Upper lobe of right lung (tissue), 1 donor: ENCODE measurements around the gene MIER1. TPM values are rescaled to one million over a fixed set of nuclear protein-coding genes. Genes with fewer than 3 reads are reported as not detected.

Experiments
- ATAC-seq: fragments of 200-7000 bp; cut with Tn5 transposase; one replicate; pipeline ENCODE4 v1.9.1; 2020; ENCODE audit warnings: mild to moderate bottlenecking, moderate library complexity
- DNase-seq: peaks from one replicate; pipeline ENCODE4 v3.0.0-alpha.2; 2020
- H3K27ac ChIP-seq: fragments of 200-600 bp; one replicate; pipeline ENCODE4 v1.8.0; 2022
- H3K27me3 ChIP-seq: fragments of 200-600 bp; one replicate; pipeline ENCODE4 v1.8.0; 2022; ENCODE audit warnings: mild to moderate bottlenecking
- H3K36me3 ChIP-seq: fragments of 200-600 bp; one replicate; pipeline ENCODE4 v1.8.0; 2022
- H3K4me1 ChIP-seq: fragments of 200-600 bp; one replicate; pipeline ENCODE4 v1.8.0; 2022
- H3K4me3 ChIP-seq: fragments of 200-600 bp; one replicate; pipeline ENCODE4 v1.8.0; 2022; ENCODE audit warnings: mild to moderate bottlenecking
- H3K9me3 ChIP-seq: fragments of 200-600 bp; one replicate; pipeline ENCODE4 v1.8.0; 2022
- intact Hi-C: fragments of 100-400 bp; cut with DNase I; formaldehyde crosslinking; loops from one replicate; pipeline ENCODE4 v1.11.0; 2022
- total RNA-seq: library from RNA; stranded (reverse); fragmentation: NEBNext Ultra II Directional; extraction: Animal tissue kit (Norgen Biotek cat#: 25700); gene quantifications from one replicate; pipeline ENCODE4 v1.2.1, GENCODE V29; 2021
- TF ChIP-seq, protein P1 (sequence below): fragments of 200-600 bp; IDR thresholded peaks from one replicate; pipeline ENCODE4 v1.8.0; 2022; ENCODE audit warnings: antibody characterized with exemption
- donor health status: DM: no; HTN: yes; CAD: no; lungs with severe emphysema.

Gene MIER1
- total RNA-seq, 1 donor from 2014 or later = 43.8 TPM

GRCh38 chr1:67031121-67031858 lies 106.5 kb downstream of the MIER1 start:
- ATAC-seq = no peak
- TF ChIP-seq, protein P1, sequence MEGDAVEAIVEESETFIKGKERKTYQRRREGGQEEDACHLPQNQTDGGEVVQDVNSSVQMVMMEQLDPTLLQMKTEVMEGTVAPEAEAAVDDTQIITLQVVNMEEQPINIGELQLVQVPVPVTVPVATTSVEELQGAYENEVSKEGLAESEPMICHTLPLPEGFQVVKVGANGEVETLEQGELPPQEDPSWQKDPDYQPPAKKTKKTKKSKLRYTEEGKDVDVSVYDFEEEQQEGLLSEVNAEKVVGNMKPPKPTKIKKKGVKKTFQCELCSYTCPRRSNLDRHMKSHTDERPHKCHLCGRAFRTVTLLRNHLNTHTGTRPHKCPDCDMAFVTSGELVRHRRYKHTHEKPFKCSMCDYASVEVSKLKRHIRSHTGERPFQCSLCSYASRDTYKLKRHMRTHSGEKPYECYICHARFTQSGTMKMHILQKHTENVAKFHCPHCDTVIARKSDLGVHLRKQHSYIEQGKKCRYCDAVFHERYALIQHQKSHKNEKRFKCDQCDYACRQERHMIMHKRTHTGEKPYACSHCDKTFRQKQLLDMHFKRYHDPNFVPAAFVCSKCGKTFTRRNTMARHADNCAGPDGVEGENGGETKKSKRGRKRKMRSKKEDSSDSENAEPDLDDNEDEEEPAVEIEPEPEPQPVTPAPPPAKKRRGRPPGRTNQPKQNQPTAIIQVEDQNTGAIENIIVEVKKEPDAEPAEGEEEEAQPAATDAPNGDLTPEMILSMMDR = no peak
- Histone ChIP-seq H3K9me3 (no peaks in the 10 kb centered on the region), H3K27me3 (no peaks in the 10 kb centered on the region), H3K27ac (no peak overlapping the region), H3K4me1 (no peaks in the 10 kb centered on the region), H3K36me3 (peaks cover 10% of the 10 kb centered on the region), H3K4me3 (no peak overlapping the region)
- no peak for DNase-seq
- intact Hi-C loops = no loop called here

- intact Hi-C loops = no loop called here
- Histone ChIP-seq H3K36me3 (peaks cover 16% of the 10 kb centered on the region), H3K4me1 (no peaks in the 10 kb centered on the region), H3K27me3 (no peaks in the 10 kb centered on the region), H3K9me3 (no peaks in the 10 kb centered on the region), H3K27ac (no peak overlapping the region), H3K4me3 (no peak overlapping the region)
- ATAC-seq (no peak), DNase-seq (no peak)
- TF ChIP-seq, protein P1 = no peak
Measured at GRCh38 chr1:67031859-67032247, 107.1 kb downstream of the MIER1 start.

Other genes starting within 250 kb of the MIER1 start
- 3.3 TPM for gene DYNLT5, start 172.5 kb upstream of the MIER1 start, total RNA-seq
- not detected for gene INSL5, start 123.7 kb upstream of the MIER1 start, total RNA-seq
- gene DNAI4, start 134 bp upstream of the MIER1 start, total RNA-seq = 10.2 TPM
- gene SLC35D1, start 129.2 kb downstream of the MIER1 start, total RNA-seq = 6.3 TPM
- gene C1orf141, start 210.0 kb downstream of the MIER1 start, total RNA-seq = not detected
- gene IL23R, start 241.5 kb downstream of the MIER1 start, total RNA-seq = 0.20 TPM